ENCODE results near the gene CNKSR3.

Gene CNKSR3

GRCh38 chr6:154412106-154412820, 98.2 kb downstream of the CNKSR3 start:
- no peak for TF ChIP-seq POLR2AphosphoS5 (IDR thresholded peaks at IDR 0.05; ENCODE audit: low read depth, low read length)
- TF ChIP-seq TAF1 (IDR thresholded peaks at IDR 0.05; ENCODE audit: borderline replicate concordance, insufficient read depth, low read length), result no peak
- TF ChIP-seq SIN3A (IDR thresholded peaks at IDR 0.05; ENCODE audit: borderline replicate concordance, insufficient read depth, low read length), result no peak
- TF ChIP-seq FOXP2 (optimal IDR thresholded peaks at IDR 0.05; ENCODE audit: borderline replicate concordance, extremely low read depth, extremely low read length, insufficient read depth), result no peak
- TF ChIP-seq REST (IDR thresholded peaks at IDR 0.05; ENCODE audit: insufficient read depth in 1 of 2, low read depth in 2 of 2, low read length in 2 of 2), result no peak

- TF ChIP-seq REST (IDR thresholded peaks at IDR 0.05; ENCODE audit: insufficient read depth in 1 of 2, low read depth in 2 of 2, low read length in 2 of 2), result no peak
- TF ChIP-seq SIN3A (IDR thresholded peaks at IDR 0.05; ENCODE audit: borderline replicate concordance, insufficient read depth, low read length), result no peak
- TF ChIP-seq FOXP2 (optimal IDR thresholded peaks at IDR 0.05; ENCODE audit: borderline replicate concordance, extremely low read depth, extremely low read length, insufficient read depth), result no peak
- TF ChIP-seq TAF1 (IDR thresholded peaks at IDR 0.05; ENCODE audit: borderline replicate concordance, insufficient read depth, low read length), result no peak
- no peak for TF ChIP-seq POLR2AphosphoS5 (IDR thresholded peaks at IDR 0.05; ENCODE audit: low read depth, low read length)
These were observed 99.4 kb downstream of the CNKSR3 start for GRCh38 chr6:154411076-154411475.

GRCh38 chr6:154410619-154411072, 99.8 kb downstream of the CNKSR3 start:
- TF ChIP-seq TAF1 (IDR thresholded peaks at IDR 0.05; ENCODE audit: borderline replicate concordance, insufficient read depth, low read length), result no peak
- TF ChIP-seq POLR2AphosphoS5 (IDR thresholded peaks at IDR 0.05; ENCODE audit: low read depth, low read length), result no peak
- no peak for TF ChIP-seq FOXP2 (optimal IDR thresholded peaks at IDR 0.05; ENCODE audit: borderline replicate concordance, extremely low read depth, extremely low read length, insufficient read depth)
- no peak for TF ChIP-seq REST (IDR thresholded peaks at IDR 0.05; ENCODE audit: insufficient read depth in 1 of 2, low read depth in 2 of 2, low read length in 2 of 2)
- TF ChIP-seq SIN3A (IDR thresholded peaks at IDR 0.05; ENCODE audit: borderline replicate concordance, insufficient read depth, low read length), result no peak

DNA sequence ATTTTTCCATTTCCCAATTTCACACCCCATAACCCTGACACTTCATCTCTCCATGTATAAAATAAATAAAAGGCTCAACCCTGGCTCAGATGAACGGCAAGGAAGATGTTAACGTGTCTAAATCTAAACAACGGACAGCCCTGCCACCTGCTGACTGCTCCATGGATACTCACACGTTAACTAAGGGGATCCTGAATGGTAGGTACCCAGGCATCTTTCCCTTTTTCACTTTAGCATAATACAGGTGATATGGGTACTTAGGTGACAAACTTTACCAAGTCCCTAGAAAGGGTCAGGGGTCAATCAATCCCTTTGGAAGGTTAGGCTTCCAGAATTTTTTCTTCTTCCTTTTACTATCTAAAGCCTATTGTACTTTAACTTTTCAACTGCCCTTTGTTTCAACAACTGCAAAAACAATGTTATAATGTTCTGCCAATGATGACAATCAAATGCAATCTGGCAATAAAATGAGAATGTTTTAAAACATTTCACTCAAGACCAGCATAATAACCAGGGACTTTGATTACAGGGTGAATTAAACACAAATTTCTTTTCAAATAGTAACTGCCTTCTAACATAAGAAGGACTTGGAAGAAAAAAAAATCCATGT, 101.5 kb downstream of the CNKSR3 start:
- TF ChIP-seq SIN3A (IDR thresholded peaks at IDR 0.05; ENCODE audit: borderline replicate concordance, insufficient read depth, low read length), result no peak
- TF ChIP-seq FOXP2 (optimal IDR thresholded peaks at IDR 0.05; ENCODE audit: borderline replicate concordance, extremely low read depth, extremely low read length, insufficient read depth), result no peak
- TF ChIP-seq REST (IDR thresholded peaks at IDR 0.05; ENCODE audit: insufficient read depth in 1 of 2, low read depth in 2 of 2, low read length in 2 of 2), result no peak
- no peak for TF ChIP-seq TAF1 (IDR thresholded peaks at IDR 0.05; ENCODE audit: borderline replicate concordance, insufficient read depth, low read length)
- TF ChIP-seq POLR2AphosphoS5 (IDR thresholded peaks at IDR 0.05; ENCODE audit: low read depth, low read length), result no peak

All from PFSK-1 (cell line).